HCT116 (cell line): ENCODE data around the gene CD58. TPM values are rescaled to one million over a fixed set of nuclear protein-coding genes. Genes with fewer than 3 reads are reported as not detected.

ENCODE experiments used
- CEBPB ChIP-seq: IDR thresholded peaks from 2 replicates; pipeline ENCODE4 v1.6.1; 2012; ENCODE audit warnings: low read depth
- ELF1 ChIP-seq: IDR thresholded peaks from 2 replicates; pipeline ENCODE4 v1.6.1; 2012; ENCODE audit warnings: low read depth, borderline replicate concordance
- EZH2 ChIP-seq: fragments of 200-600 bp; sonication (generic); IDR thresholded peaks from 2 replicates; pipeline ENCODE4 v1.6.1; 2017; ENCODE audit warnings: antibody characterized with exemption, mixed run types
- FOSL1 ChIP-seq: IDR thresholded peaks from 2 replicates; pipeline ENCODE4 v1.6.1; 2012; ENCODE audit warnings: low read depth
- JUND ChIP-seq: IDR thresholded peaks from 2 replicates; pipeline ENCODE4 v1.6.1; 2012
- RAD21 ChIP-seq: IDR thresholded peaks from 2 replicates; pipeline ENCODE4 v1.6.1; 2012; ENCODE audit warnings: low read depth, mild to moderate bottlenecking
- TCF7L2 ChIP-seq: IDR thresholded peaks from 2 replicates; pipeline ENCODE4 v1.7.0; 2011; ENCODE audit warnings: borderline replicate concordance, inconsistent platforms; ENCODE audit not compliant: insufficient read depth, insufficient read length; ENCODE audit errors: extremely low read depth
- YY1 ChIP-seq: IDR thresholded peaks from 2 replicates; pipeline ENCODE4 v1.6.1; 2011; ENCODE audit warnings: low read length, low read depth, moderate library complexity, mild to moderate bottlenecking; ENCODE audit not compliant: insufficient replicate concordance; ENCODE audit errors: extremely low read depth
- ZFX ChIP-seq: fragments of 450-650 bp; IDR thresholded peaks from 2 replicates; pipeline ENCODE4 v1.6.1; 2017
- total RNA-seq: library from RNA; stranded (reverse); gene quantifications from one replicate; pipeline ENCODE4 v1.2.1, GENCODE V29; 2021; ENCODE audit not compliant: unreplicated experiment
- TF ChIP-seq, protein P1 (sequence below): IDR thresholded peaks from 2 replicates; pipeline ENCODE4 v1.6.1; 2012; ENCODE audit warnings: low read depth
- TF ChIP-seq, protein P2 (sequence below): IDR thresholded peaks from 2 replicates; pipeline ENCODE4 v1.6.1; 2012
- TF ChIP-seq, protein P3 (sequence below): IDR thresholded peaks from 2 replicates; pipeline ENCODE4 v1.6.1; 2011; ENCODE audit warnings: mild to moderate bottlenecking, low read length, moderate library complexity; ENCODE audit not compliant: insufficient replicate concordance; ENCODE audit errors: extremely low read depth

CD58 gene
- total RNA-seq, 1 experiment from 2014 or later, result 18.0 TPM

DNA sequence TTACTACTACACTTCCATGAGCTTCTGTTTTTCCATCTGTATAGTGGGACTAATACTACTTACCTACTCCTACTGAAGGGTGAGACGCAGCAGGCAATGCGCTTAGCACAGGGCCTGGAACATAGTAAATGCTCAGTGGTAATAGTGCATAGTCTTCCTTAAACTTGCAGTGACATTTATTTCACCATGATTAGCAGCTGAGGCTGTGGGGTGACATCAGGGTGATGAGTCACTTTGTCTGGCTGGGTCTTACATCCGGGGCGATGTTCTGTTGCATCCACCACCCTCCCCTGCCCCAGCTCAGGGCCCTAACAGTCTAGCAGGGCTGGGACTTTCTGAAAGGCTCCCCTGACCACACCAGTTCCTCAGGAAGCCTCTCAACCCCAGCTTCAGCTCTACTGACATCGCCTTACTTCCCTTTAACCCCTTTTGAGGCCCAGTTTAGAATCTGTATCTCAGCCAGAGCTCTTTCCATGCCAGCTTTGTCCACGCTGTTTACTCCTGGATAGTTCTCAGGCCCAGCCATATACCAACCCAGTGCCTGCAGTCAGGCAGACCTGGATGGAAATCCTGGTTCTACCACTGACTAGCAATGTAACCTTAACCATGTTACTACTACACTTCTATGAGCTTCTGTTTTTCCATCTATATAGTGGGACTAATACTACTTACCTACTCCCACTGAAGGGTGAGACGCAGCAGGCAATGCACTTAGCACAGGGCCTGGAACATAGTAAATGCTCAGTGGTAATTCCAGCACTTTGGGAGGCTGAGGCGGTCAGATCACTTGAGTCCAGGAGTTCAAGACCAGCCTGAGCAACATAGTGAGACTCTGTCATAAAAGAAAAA lies 66.3 kb downstream of the CD58 start (continued):
- TF ChIP-seq, protein P1, sequence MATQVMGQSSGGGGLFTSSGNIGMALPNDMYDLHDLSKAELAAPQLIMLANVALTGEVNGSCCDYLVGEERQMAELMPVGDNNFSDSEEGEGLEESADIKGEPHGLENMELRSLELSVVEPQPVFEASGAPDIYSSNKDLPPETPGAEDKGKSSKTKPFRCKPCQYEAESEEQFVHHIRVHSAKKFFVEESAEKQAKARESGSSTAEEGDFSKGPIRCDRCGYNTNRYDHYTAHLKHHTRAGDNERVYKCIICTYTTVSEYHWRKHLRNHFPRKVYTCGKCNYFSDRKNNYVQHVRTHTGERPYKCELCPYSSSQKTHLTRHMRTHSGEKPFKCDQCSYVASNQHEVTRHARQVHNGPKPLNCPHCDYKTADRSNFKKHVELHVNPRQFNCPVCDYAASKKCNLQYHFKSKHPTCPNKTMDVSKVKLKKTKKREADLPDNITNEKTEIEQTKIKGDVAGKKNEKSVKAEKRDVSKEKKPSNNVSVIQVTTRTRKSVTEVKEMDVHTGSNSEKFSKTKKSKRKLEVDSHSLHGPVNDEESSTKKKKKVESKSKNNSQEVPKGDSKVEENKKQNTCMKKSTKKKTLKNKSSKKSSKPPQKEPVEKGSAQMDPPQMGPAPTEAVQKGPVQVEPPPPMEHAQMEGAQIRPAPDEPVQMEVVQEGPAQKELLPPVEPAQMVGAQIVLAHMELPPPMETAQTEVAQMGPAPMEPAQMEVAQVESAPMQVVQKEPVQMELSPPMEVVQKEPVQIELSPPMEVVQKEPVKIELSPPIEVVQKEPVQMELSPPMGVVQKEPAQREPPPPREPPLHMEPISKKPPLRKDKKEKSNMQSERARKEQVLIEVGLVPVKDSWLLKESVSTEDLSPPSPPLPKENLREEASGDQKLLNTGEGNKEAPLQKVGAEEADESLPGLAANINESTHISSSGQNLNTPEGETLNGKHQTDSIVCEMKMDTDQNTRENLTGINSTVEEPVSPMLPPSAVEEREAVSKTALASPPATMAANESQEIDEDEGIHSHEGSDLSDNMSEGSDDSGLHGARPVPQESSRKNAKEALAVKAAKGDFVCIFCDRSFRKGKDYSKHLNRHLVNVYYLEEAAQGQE, result no peak
- TF ChIP-seq YY1, result no peak
- TF ChIP-seq ELF1, result no peak
- no peak for TF ChIP-seq ZFX
- TF ChIP-seq RAD21, result no peak
- TF ChIP-seq, protein P2, sequence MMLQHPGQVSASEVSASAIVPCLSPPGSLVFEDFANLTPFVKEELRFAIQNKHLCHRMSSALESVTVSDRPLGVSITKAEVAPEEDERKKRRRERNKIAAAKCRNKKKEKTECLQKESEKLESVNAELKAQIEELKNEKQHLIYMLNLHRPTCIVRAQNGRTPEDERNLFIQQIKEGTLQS, result peak; percentile 81; the same call in 1 of the 2 replicates
- TF ChIP-seq JUND, result peak; percentile 89
- no peak for TF ChIP-seq TCF7L2
- no peak for TF ChIP-seq EZH2
- TF ChIP-seq FOSL1, result peak; percentile 77
- TF ChIP-seq, protein P3, sequence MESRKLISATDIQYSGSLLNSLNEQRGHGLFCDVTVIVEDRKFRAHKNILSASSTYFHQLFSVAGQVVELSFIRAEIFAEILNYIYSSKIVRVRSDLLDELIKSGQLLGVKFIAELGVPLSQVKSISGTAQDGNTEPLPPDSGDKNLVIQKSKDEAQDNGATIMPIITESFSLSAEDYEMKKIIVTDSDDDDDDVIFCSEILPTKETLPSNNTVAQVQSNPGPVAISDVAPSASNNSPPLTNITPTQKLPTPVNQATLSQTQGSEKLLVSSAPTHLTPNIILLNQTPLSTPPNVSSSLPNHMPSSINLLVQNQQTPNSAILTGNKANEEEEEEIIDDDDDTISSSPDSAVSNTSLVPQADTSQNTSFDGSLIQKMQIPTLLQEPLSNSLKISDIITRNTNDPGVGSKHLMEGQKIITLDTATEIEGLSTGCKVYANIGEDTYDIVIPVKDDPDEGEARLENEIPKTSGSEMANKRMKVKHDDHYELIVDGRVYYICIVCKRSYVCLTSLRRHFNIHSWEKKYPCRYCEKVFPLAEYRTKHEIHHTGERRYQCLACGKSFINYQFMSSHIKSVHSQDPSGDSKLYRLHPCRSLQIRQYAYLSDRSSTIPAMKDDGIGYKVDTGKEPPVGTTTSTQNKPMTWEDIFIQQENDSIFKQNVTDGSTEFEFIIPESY, result no peak
- peak; percentile 64 for TF ChIP-seq CEBPB
